Fibroblast of lung (primary cell): ENCODE measurements around the gene SDSL. TPM values are rescaled to one million over a fixed set of nuclear protein-coding genes. Genes with fewer than 3 reads are reported as not detected.

Source experiments
- DNase-seq, 2 donors: peaks; one replicate each; pipeline versions ENCODE4 v3.0.0 to v3.0.0-alpha.2; 2010; ENCODE audit warnings: low read depth in 2 of 2
- H2AFZ ChIP-seq: 2 replicates; pipeline ENCODE4 v1.5.1; 2012; ENCODE audit warnings: low read length, control low read depth, inconsistent platforms
- H3K27ac ChIP-seq: 2 replicates; pipeline ENCODE4 v1.5.1; 2011; ENCODE audit warnings: low read length, control low read depth; ENCODE audit not compliant: insufficient read depth
- H3K27me3 ChIP-seq: 2 replicates; pipeline ENCODE4 v1.5.1; 2011; ENCODE audit warnings: mild to moderate bottlenecking, low read length; ENCODE audit not compliant: control insufficient read depth, insufficient read depth
- H3K36me3 ChIP-seq: 2 replicates; pipeline ENCODE4 v1.5.1; 2011; ENCODE audit warnings: low read length; ENCODE audit not compliant: control insufficient read depth, insufficient read depth
- H3K4me1 ChIP-seq: 2 replicates; pipeline ENCODE4 v1.5.1; 2011; ENCODE audit warnings: low read length; ENCODE audit not compliant: control insufficient read depth, insufficient read depth; ENCODE audit errors: extremely low read depth
- H3K4me2 ChIP-seq: 2 replicates; pipeline ENCODE4 v1.5.1; 2011; ENCODE audit warnings: low read length, control low read depth; ENCODE audit not compliant: insufficient read depth; ENCODE audit errors: extremely low read depth
- H3K4me3 ChIP-seq, 4 experiments: fragments of 200-600 bp in 1 of 4; sonication (generic) in 1 of 4; replicated peaks in 1 of 4; 2 replicates each; pipeline ENCODE4 v1.5.1; 2011 to 2016; ENCODE audit warnings: low read length in 4 of 4, low read depth in 3 of 4, mild to moderate bottlenecking in 3 of 4, control low read depth in 2 of 4, inconsistent platforms in 1 of 4, mixed read lengths in 1 of 4; ENCODE audit not compliant: insufficient read depth in 1 of 4; ENCODE audit errors: control extremely low read depth in 1 of 4
- H3K79me2 ChIP-seq: 2 replicates; pipeline ENCODE4 v1.5.1; 2012; ENCODE audit warnings: mild to moderate bottlenecking, low read length, inconsistent platforms; ENCODE audit not compliant: control insufficient read depth, insufficient read depth
- H3K9ac ChIP-seq: 2 replicates; pipeline ENCODE4 v1.5.1; 2011; ENCODE audit warnings: mild to moderate bottlenecking, low read length, control low read depth; ENCODE audit not compliant: insufficient read depth
- H3K9me3 ChIP-seq: 2 replicates; pipeline ENCODE4 v1.5.1; 2012; ENCODE audit warnings: low read depth, low read length; ENCODE audit not compliant: control insufficient read depth, insufficient read depth
- H4K20me1 ChIP-seq: 2 replicates; pipeline ENCODE4 v1.5.1; 2011; ENCODE audit warnings: low read length; ENCODE audit not compliant: control insufficient read depth, insufficient read depth; ENCODE audit errors: extremely low read depth
- CTCF ChIP-seq, 2 donors: IDR thresholded peaks in 1 of 2; conservative IDR thresholded peaks in 1 of 2; 1 replicate in 1 of 2; 2 replicates in 1 of 2; pipeline ENCODE4 v1.5.1; 2011 to 2012; ENCODE audit warnings: low read length in 2 of 2, control low read depth in 1 of 2, inconsistent platforms in 1 of 2, low read depth in 1 of 2, mild to moderate bottlenecking in 1 of 2
- EZH2 ChIP-seq: IDR thresholded peaks from 2 replicates; pipeline ENCODE4 v1.5.1; 2012; ENCODE audit warnings: low read length, control low read depth, mild to moderate bottlenecking; ENCODE audit errors: missing control alignments
- polyA plus RNA-seq, 2 donors: library from polyadenylated mRNA; depleted of rRNA in 1 of 2; stranded (reverse) in 1 of 2; unstranded in 1 of 2; fragments of >200 nt; gene quantifications; 2 replicates each; pipeline ENCODE4 v1.2.1, GENCODE V29; 2011 to 2012; ENCODE audit warnings: missing spikeins in 1 of 2
- total RNA-seq: library from RNA; depleted of rRNA; stranded (reverse); fragments of >200 nt; gene quantifications from 2 replicates; pipeline ENCODE4 v1.2.1, GENCODE V29; 2014

Gene SDSL
- total and polyA plus RNA-seq, 2 donors (not counting 1 experiment from before 2014, with no cell fraction given) = 5.1 to 12.4 TPM

DNA sequence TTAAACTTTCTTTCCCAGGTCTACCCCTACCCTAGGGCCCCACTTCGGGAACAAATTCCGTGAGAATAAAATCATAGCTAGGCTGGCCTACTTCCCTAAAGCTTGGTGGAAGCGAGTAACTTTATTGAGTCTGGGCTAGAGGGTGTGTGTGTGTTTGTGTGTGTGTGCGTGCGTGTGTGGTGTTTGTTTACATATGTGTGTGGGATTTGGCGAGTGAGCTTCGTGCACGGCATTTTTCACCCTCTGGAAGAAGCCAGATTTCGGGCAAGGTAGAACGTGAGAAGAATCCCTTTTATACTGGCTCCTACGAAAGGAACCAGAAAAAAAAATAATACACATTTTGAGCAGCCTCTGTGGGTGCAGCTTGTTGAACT, 57.0 kb downstream of the SDSL start:
- no peak for DNase-seq
- Histone ChIP-seq H3K79me2 (no peaks in the 10 kb centered on the region), H3K27me3 (peaks cover 44% of the 10 kb centered on the region), H3K4me3 (no peak overlapping the region), H3K9ac (no peak overlapping the region), H2AFZ (no peak overlapping the region), H3K27ac (no peak overlapping the region), H3K36me3 (no peaks in the 10 kb centered on the region), H3K4me2 (no peak overlapping the region), H4K20me1 (no peaks in the 10 kb centered on the region), H3K9me3 (no peaks in the 10 kb centered on the region), H3K4me1 (no peaks in the 10 kb centered on the region)
- TF ChIP-seq CTCF (conservative IDR thresholded peaks at IDR 0.05 in 1 of 2, IDR thresholded peaks at IDR 0.05 in 1 of 2; ENCODE audit: low read depth in 1 of 2, low read length in 2 of 2) (no peak), EZH2 (no peak)

- TF ChIP-seq CTCF (conservative IDR thresholded peaks at IDR 0.05 in 1 of 2, IDR thresholded peaks at IDR 0.05 in 1 of 2; ENCODE audit: low read depth in 1 of 2, low read length in 2 of 2) (no peak), EZH2 (peak; percentile 92)
- Histone ChIP-seq H3K9me3 (no peaks in the 10 kb centered on the region), H3K9ac (no peak overlapping the region), H3K36me3 (no peaks in the 10 kb centered on the region), H3K27me3 (peaks cover 39% of the 10 kb centered on the region), H4K20me1 (no peaks in the 10 kb centered on the region), H3K27ac (no peak overlapping the region), H2AFZ (no peak overlapping the region), H3K4me2 (peak overlapping the region; percentile 63), H3K79me2 (no peaks in the 10 kb centered on the region), H3K4me1 (no peaks in the 10 kb centered on the region), H3K4me3 (no peak overlapping the region)
- DNase-seq = peak; percentile 34 to 39
These were observed 57.6 kb downstream of the SDSL start for GRCh38 chr12:113479590-113480335.

GRCh38 chr12:113480336-113480971, 58.3 kb downstream of the SDSL start:
- no peaks in the 10 kb centered on the region for H3K36me3 ChIP-seq
- H3K79me2 ChIP-seq = no peaks in the 10 kb centered on the region
- DNase-seq = no peak
- no peaks in the 10 kb centered on the region for H3K9me3 ChIP-seq
- peaks cover 32% of the 10 kb centered on the region for H3K27me3 ChIP-seq
- TF ChIP-seq CTCF (conservative IDR thresholded peaks at IDR 0.05 in 1 of 2, IDR thresholded peaks at IDR 0.05 in 1 of 2; ENCODE audit: low read depth in 1 of 2, low read length in 2 of 2) (no peak), EZH2 (no peak)
- H4K20me1 ChIP-seq = no peaks in the 10 kb centered on the region
- no peak overlapping the region for H3K27ac ChIP-seq
- H3K4me3 ChIP-seq = no peak overlapping the region
- no peak overlapping the region for H3K4me2 ChIP-seq
- H3K9ac ChIP-seq = no peak overlapping the region
- no peak overlapping the region for H2AFZ ChIP-seq
- no peaks in the 10 kb centered on the region for H3K4me1 ChIP-seq
